ENCODE results near the gene MPO. TPM values are rescaled to one million over a fixed set of nuclear protein-coding genes. Genes with fewer than 3 reads are reported as not detected.

The MPO gene
- total and polyA plus RNA-seq, 2 donors (not counting 3 experiments of a cell fraction or from before 2014, with no cell fraction given), result not detected

DNA sequence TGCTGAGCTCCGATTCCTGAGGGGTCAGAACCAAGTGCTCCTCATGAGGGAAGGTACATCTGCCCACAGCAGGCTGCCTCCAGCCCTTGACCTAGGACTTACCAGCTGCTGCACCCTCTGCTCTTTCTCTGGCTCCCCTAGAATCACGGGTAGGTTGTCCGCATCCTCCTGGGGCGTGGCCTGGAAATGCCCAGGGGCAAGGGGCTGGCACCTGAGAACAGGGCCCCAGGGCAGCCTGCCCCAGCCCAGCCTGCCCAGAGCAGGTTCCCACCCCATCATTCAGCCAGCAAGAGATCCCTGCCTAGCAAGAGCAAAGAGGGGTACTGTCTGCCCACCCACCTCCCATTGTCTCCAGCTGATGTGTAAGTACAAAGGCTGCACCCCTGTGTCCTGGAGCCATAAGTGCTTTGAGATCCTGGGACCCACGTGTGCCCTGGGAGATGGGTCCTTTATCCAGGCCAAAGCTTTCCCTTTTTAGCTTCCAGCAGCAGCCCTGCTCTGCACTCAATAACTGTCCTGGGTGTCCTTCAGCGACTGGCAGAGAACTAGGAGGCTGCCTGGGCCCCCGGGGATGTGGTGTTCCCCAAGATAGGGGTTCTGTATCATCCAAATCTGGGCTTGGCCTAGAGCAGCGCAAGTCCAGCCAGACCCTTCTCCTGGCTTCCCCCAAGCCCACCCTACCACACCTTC is 42.8 kb upstream of the MPO start:
- Histone ChIP-seq H3K9me3 (replicated peaks; ENCODE audit: control insufficient read depth, insufficient read depth, low read length) (no peaks in the 10 kb centered on the region), H4K20me1 (replicated peaks; ENCODE audit: control insufficient read depth, extremely low read depth, insufficient read depth, low read length) (no peaks in the 10 kb centered on the region), H2AFZ (ENCODE audit: low read depth, low read length) (no peak overlapping the region), H3K9ac (replicated peaks; ENCODE audit: extremely low read depth, insufficient read depth, low read length) (no peak overlapping the region), H3K4me1 (ENCODE audit: control insufficient read depth, extremely low read depth, insufficient read depth, low read length) (no peaks in the 10 kb centered on the region), H3K4me2 (ENCODE audit: insufficient read depth, low read length) (no peak overlapping the region), H3K9me1 (replicated peaks; ENCODE audit: control insufficient read depth, extremely low read depth, insufficient read depth, low read length) (no peaks in the 10 kb centered on the region), H3K27ac (ENCODE audit: insufficient read depth, low read depth, low read length) (no peak overlapping the region), H3K79me2 (ENCODE audit: control insufficient read depth, insufficient read depth, low read length) (no peaks in the 10 kb centered on the region), H3K4me3 (replicated peaks in 1 of 3; ENCODE audit: insufficient read depth in 1 of 3, low read depth in 1 of 3, low read length in 3 of 3) (no peak overlapping the region), H3K27me3 (ENCODE audit: control insufficient read depth in 2 of 2, insufficient read depth in 2 of 2, low read length in 2 of 2) (peaks cover 23 to 25% of the 10 kb centered on the region in 2 experiments), H3K36me3 (ENCODE audit: control insufficient read depth in 2 of 2, extremely low read depth in 1 of 2, insufficient read depth in 2 of 2, low read length in 2 of 2) (no peaks in the 10 kb centered on the region)
- TF ChIP-seq, protein P1, sequence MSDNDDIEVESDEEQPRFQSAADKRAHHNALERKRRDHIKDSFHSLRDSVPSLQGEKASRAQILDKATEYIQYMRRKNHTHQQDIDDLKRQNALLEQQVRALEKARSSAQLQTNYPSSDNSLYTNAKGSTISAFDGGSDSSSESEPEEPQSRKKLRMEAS (IDR thresholded peaks at IDR 0.05; ENCODE audit: insufficient read depth, insufficient read length), result no peak
- TF ChIP-seq EZH2 (IDR thresholded peaks at IDR 0.05; ENCODE audit: borderline replicate concordance, low read depth, low read length, severe bottlenecking), result no peak
- TF ChIP-seq FOS (IDR thresholded peaks at IDR 0.05; ENCODE audit: borderline replicate concordance, insufficient read depth, low read length), result no peak
- FAIRE-seq (no peak), DNase-seq (ENCODE audit: low read depth, low spot score) (no peak)
- ChIA-PET CTCF (interaction anchor here (1.4 kb wide), 1 partner anchor 16 kb away, joined by 3 read pairs; no protein-coding TSS in a partner anchor), POLR2A (no interaction called here)
- no TSS peak for BruUV-seq (replicated peaks)
- dilution Hi-C loops (cut with MboI; ENCODE audit: extremely low pct_ligation_motif_present, low sequenced_read_pairs), result no loop called here
- intact Hi-C loops (cut with micrococcal nuclease), result no loop called here

DNA sequence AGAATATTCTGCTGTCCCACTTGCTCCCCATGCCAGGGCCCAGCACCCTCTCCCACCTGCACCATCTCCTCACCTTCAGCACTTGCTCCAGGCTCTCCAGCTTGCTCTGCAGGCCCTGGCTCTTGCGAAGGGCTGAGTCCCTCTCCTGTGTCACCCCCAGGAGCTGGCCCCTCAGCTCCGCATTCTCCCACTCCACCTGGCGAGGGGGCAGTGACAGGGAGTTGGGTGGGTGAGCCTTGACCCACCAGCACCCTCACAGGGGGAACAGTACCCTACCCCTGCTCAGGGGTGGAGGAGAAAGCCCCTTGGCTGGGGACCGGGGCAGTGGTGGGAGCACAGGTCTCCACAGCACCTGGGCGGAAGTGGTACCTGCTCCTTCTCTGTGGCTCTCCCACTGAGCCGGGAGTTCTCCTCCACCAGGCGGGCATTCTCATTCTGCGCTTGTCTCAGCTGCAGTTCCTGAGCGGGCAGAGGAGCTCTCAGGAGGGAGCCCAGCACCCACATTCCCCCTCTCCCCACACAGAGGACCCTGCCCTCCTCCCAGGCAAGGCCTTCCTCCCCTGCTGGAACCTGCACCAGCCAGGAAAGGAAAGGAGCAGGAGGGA is 41.9 kb upstream of the MPO start:
- no peaks in the 10 kb centered on the region for H3K36me3 ChIP-seq (ENCODE audit: control insufficient read depth in 2 of 2, extremely low read depth in 1 of 2, insufficient read depth in 2 of 2, low read length in 2 of 2)
- no peak for FAIRE-seq
- no TSS peak for BruUV-seq (replicated peaks)
- no peak overlapping the region for H3K4me3 ChIP-seq (replicated peaks in 1 of 3; ENCODE audit: insufficient read depth in 1 of 3, low read depth in 1 of 3, low read length in 3 of 3)
- DNase-seq (ENCODE audit: low read depth, low spot score), result no peak
- peaks cover 23 to 25% of the 10 kb centered on the region in 2 experiments for H3K27me3 ChIP-seq (ENCODE audit: control insufficient read depth in 2 of 2, insufficient read depth in 2 of 2, low read length in 2 of 2)
- no peaks in the 10 kb centered on the region for H4K20me1 ChIP-seq (replicated peaks; ENCODE audit: control insufficient read depth, extremely low read depth, insufficient read depth, low read length)
- H3K4me2 ChIP-seq (ENCODE audit: insufficient read depth, low read length), result no peak overlapping the region
- POLR2A ChIA-PET, result no interaction called here
- intact Hi-C loops (cut with micrococcal nuclease) (no loop called here), dilution Hi-C loops (cut with MboI; ENCODE audit: extremely low pct_ligation_motif_present, low sequenced_read_pairs) (no loop called here)
- H3K4me1 ChIP-seq (ENCODE audit: control insufficient read depth, extremely low read depth, insufficient read depth, low read length), result no peaks in the 10 kb centered on the region
- H3K9me1 ChIP-seq (replicated peaks; ENCODE audit: control insufficient read depth, extremely low read depth, insufficient read depth, low read length), result no peaks in the 10 kb centered on the region
- CTCF ChIA-PET, result interaction anchor here (1.4 kb wide), 1 partner anchor 15 kb away, joined by 3 read pairs; no protein-coding TSS in a partner anchor
- H2AFZ ChIP-seq (ENCODE audit: low read depth, low read length), result no peak overlapping the region
- H3K9me3 ChIP-seq (replicated peaks; ENCODE audit: control insufficient read depth, insufficient read depth, low read length), result no peaks in the 10 kb centered on the region
- TF ChIP-seq FOS (IDR thresholded peaks at IDR 0.05; ENCODE audit: borderline replicate concordance, insufficient read depth, low read length), result no peak
- TF ChIP-seq MYC (IDR thresholded peaks at IDR 0.05; ENCODE audit: low read depth, low read length), result no peak
- no peak for TF ChIP-seq EZH2 (IDR thresholded peaks at IDR 0.05; ENCODE audit: borderline replicate concordance, low read depth, low read length, severe bottlenecking)
- no peak overlapping the region for H3K27ac ChIP-seq (ENCODE audit: insufficient read depth, low read depth, low read length)
- no peaks in the 10 kb centered on the region for H3K79me2 ChIP-seq (ENCODE audit: control insufficient read depth, insufficient read depth, low read length)
- H3K9ac ChIP-seq (replicated peaks; ENCODE audit: extremely low read depth, insufficient read depth, low read length), result no peak overlapping the region

All from endothelial cell of umbilical vein (primary cell).